Activated CD4-positive, alpha-beta T cell treated with anti-CD3 and anti-CD28 coated beads, Interleukin-2, amount 50 U/mL, for 1 hour (primary cell): ENCODE results near the gene ACTN4.
"Not testable (repeated sequence)": the region's sequence is repeated elsewhere in the genome, so short reads cannot be mapped to it uniquely, and the experiment has no call there.

Experiments
- DNase-seq: peaks from one replicate; pipeline ENCODE4 v3.0.0-alpha.2; 2020

Gene ACTN4

DNA sequence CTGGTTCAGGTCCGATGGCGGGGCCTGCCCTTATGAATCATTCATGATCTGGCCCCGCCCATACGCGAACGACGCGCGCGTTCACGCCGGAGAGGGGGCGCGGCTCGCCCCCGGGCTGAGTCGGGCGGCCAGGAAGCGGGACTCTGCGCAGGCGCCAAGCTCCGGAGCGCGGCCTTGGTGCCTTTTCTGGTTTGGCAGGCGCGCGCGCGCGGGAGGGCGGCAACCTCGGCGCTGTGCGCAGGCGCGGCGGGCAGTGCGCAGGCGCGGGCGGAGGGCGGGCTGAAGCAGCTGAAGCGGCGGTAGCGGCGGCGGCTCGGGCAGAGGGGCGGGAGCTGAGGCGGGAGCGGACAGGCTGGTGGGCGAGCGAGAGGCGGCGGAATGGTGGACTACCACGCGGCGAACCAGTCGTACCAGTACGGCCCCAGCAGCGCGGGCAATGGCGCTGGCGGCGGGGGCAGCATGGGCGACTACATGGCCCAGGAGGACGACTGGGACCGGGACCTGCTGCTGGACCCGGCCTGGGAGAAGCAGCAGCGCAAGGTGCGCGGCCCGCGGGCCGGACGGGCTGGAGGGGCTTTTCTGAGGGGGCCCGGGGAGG lies at the start of gene ACTN4:
ACTN4 (plus strand) TSS at position 282 of the 598 bp plus-strand sequence; CDS start at position 379, 97 bp downstream.
- peak; percentile 100 for DNase-seq

- no peak for DNase-seq
These were observed 47.7 kb upstream of the ACTN4 start for GRCh38 chr19:38599722-38600121.

DNA sequence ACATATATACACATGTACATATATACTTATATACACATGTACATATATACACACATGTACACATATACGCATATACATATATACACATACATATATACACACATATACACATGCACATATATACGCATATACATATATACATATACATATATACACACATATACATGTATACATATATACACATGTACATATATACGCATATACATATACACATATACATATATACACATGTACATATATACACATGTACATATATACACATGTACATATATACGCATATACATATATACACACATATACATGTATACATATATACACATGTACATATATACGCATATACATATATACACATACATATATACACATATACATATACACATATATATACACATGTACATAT lies 44.6 kb upstream of the ACTN4 start:
- DNase-seq = not testable (repeated sequence)

DNA sequence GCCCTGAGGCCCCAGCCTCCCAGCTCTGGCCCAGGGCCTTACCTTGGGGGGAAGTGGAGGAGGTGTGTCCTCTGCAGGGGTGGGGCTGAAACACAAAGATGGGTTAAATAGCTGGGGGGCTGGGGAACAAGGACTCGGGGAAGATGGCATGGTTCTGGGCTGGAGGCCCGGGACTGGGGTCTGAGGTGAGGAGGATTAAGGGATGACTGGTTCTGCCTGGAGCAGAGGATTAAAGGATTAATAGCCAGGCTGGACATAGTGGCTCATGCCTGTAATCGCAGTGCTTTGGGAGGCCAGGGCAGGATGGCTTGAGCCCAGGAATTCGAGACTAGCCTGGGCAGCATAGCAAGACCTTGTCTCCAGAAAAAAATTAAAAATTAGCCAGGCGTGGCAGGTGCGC lies 41.3 kb upstream of the ACTN4 start:
- DNase-seq = no peak

DNA sequence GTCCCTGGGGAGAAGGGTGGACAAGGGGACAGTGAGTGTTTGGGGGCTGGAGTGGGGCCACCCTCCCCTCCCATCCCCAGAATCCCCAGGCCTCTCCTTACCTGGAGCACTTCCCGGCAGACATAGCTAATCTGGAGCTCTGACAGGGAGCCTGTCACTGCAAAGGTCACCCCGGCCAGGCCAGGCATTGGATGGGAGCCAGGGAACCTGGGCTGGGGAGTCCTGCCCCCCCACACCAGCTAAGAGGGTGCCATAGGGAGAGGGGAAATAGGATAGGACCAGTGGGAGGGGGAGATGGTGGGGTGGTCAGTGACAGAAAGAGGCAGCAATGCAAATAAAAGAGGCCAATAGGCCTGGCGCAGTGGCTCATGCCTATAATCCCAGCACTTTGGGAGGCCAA lies 33.2 kb upstream of the ACTN4 start:
- DNase-seq = no peak

- no peak for DNase-seq
These were observed 32.4 kb upstream of the ACTN4 start for GRCh38 chr19:38615007-38615581.

- DNase-seq = no peak
These were observed 31.2 kb upstream of the ACTN4 start for GRCh38 chr19:38616265-38616664.

- DNase-seq = no peak
These were observed 30.1 kb upstream of the ACTN4 start for GRCh38 chr19:38617283-38617763.

- peak; percentile 57 for DNase-seq
These were observed 29.5 kb upstream of the ACTN4 start, which contains the start of gene MAP4K1 for GRCh38 chr19:38617764-38618589. MAP4K1 (minus strand) TSS chr19:38617953; CDS start chr19:38617895, 58 bp downstream.

- peak; percentile 96 for DNase-seq
These were observed 28.7 kb upstream of the ACTN4 start, which contains the start of gene EIF3K for GRCh38 chr19:38618590-38619360. EIF3K (plus strand) TSS chr19:38619188; CDS start chr19:38619269, 81 bp downstream.

- DNase-seq = no peak
These were observed 27.9 kb upstream of the ACTN4 start for GRCh38 chr19:38619361-38620174.

DNA sequence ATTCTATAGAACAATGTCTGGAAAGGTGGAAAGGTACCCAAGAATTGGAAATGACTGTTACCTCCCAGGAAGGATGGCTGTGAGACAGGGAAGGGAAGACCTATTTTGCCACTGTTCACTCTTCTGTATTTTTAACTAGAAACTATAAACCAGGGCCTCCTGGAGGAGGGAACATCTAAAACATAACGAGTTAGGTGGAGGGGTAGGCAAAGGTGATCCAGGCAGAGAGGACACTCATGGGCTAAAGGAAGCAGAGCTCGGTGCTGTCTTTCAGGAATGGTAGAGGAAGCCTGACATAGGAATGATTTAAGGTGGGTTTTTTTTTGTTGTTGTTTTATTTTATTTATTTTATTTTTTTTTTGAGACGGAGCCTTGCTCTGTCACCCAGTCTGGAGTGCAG lies 22.6 kb upstream of the ACTN4 start:
- no peak for DNase-seq

DNA sequence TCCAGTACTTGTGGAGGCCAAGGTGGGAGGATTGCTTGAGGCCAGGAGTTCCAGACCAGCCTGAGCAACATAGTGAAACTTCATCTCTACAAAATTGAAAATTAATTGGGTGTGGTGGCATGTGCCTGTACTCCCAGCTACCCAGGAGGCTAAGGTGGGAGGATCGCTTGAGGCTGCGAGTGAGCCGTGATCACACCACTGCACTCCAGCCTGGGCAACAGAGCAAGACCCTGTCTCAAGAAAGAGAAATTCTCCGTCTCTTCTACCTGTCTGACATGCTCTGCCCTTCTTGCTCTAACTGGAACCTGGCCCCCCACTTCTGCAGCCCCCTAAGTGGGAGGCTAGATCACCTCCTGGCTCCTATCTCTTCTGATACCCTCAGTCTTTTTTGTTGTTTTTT lies 21.0 kb upstream of the ACTN4 start:
- DNase-seq = no peak

DNA sequence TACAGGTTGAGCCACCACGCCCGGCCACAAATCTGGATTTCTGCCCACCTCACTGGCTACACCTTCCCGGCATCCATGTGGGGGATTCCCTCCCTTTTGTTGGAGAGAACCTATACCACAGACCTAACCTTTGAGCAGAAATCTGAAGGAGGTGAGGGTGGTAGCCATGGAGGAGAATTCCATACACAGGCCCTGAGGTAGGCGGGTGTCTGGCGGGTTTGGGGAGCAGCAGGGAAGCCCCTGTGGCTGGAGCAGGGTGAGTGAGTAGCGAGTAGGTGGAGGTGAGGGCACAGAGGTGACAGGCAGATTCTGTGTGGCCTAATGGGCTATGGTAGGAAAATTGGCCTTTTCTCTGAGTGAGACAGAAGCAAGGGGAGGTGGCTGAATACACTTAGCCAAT lies 17.9 kb upstream of the ACTN4 start:
- DNase-seq = no peak

- DNase-seq = not testable (repeated sequence)
These were observed 16.1 kb upstream of the ACTN4 start for GRCh38 chr19:38631301-38631700.

GRCh38 chr19:38631811-38632475 lies 15.5 kb upstream of the ACTN4 start:
- DNase-seq = not testable (repeated sequence)

- DNase-seq = no peak
These were observed 14.8 kb upstream of the ACTN4 start for GRCh38 chr19:38632476-38633213.

GRCh38 chr19:38634757-38635482 lies 12.5 kb upstream of the ACTN4 start:
- DNase-seq = peak; percentile 73

- DNase-seq = no peak
These were observed 11.7 kb upstream of the ACTN4 start for GRCh38 chr19:38635483-38636399.
